ENCODE data around the gene INSYN2B. TPM values are rescaled to one million over a fixed set of nuclear protein-coding genes. Genes with fewer than 3 reads are reported as not detected.

Gene INSYN2B
- total RNA-seq, 1 experiment from 2014 or later: not detected

DNA sequence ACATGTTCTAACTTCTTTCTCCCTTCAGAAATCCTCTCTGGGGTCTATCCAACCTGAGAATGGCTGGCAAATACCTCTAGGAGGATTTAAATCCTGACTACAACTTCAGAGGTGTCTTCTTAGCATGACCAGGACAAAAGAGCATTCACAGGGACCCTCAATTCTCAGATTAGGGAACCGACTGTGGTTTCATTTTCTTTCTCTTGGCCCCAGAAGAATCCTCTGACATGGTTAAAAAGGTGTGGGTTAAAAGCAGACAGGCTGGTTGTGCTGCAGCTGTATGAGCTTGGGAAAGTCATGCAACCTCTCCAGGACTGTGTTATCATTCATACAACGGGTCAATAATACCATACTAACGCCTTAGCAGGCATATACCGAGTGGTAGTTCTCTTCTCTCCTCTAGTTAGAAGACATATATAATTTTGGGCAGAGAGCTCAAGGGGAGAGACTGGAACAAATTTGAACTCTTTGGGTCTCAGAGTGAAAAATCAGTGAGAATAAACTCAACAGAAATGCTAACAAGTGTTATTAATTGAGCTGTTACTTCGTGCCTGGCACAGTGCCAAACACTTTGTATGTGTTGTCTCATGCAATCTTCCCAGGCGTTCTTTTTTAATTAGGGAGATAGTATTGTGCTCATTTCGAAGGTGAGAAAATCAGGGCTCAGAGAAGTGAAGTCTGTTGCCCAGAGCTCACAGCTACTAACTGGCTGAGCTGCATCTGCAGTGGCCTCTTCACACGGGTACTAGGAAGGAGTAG, 35.2 kb downstream of the INSYN2B start (continued):
- TF ChIP-seq, protein P1, sequence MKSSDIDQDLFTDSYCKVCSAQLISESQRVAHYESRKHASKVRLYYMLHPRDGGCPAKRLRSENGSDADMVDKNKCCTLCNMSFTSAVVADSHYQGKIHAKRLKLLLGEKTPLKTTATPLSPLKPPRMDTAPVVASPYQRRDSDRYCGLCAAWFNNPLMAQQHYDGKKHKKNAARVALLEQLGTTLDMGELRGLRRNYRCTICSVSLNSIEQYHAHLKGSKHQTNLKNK (CRISPR knock-in tag; IDR thresholded peaks at IDR 0.05): no peak
- TF ChIP-seq JAZF1 (CRISPR knock-in tag; IDR thresholded peaks at IDR 0.05) (no peak), NR2C2 (CRISPR knock-in tag; IDR thresholded peaks at IDR 0.05) (no peak), CREB1 (CRISPR knock-in tag; IDR thresholded peaks at IDR 0.05) (no peak), RELA (CRISPR knock-in tag; IDR thresholded peaks at IDR 0.05; ENCODE audit: borderline replicate concordance) (no peak), NR1H2 (CRISPR knock-in tag; IDR thresholded peaks at IDR 0.05) (no peak), FOXK1 (CRISPR knock-in tag; IDR thresholded peaks at IDR 0.05) (no peak), JUN (CRISPR knock-in tag; IDR thresholded peaks at IDR 0.05) (no peak)
- TF ChIP-seq, protein P2, sequence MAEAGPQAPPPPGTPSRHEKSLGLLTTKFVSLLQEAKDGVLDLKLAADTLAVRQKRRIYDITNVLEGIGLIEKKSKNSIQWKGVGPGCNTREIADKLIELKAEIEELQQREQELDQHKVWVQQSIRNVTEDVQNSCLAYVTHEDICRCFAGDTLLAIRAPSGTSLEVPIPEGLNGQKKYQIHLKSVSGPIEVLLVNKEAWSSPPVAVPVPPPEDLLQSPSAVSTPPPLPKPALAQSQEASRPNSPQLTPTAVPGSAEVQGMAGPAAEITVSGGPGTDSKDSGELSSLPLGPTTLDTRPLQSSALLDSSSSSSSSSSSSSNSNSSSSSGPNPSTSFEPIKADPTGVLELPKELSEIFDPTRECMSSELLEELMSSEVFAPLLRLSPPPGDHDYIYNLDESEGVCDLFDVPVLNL (CRISPR knock-in tag; IDR thresholded peaks at IDR 0.05; ENCODE audit: borderline replicate concordance, low read depth): no peak
- TF ChIP-seq, protein P3, sequence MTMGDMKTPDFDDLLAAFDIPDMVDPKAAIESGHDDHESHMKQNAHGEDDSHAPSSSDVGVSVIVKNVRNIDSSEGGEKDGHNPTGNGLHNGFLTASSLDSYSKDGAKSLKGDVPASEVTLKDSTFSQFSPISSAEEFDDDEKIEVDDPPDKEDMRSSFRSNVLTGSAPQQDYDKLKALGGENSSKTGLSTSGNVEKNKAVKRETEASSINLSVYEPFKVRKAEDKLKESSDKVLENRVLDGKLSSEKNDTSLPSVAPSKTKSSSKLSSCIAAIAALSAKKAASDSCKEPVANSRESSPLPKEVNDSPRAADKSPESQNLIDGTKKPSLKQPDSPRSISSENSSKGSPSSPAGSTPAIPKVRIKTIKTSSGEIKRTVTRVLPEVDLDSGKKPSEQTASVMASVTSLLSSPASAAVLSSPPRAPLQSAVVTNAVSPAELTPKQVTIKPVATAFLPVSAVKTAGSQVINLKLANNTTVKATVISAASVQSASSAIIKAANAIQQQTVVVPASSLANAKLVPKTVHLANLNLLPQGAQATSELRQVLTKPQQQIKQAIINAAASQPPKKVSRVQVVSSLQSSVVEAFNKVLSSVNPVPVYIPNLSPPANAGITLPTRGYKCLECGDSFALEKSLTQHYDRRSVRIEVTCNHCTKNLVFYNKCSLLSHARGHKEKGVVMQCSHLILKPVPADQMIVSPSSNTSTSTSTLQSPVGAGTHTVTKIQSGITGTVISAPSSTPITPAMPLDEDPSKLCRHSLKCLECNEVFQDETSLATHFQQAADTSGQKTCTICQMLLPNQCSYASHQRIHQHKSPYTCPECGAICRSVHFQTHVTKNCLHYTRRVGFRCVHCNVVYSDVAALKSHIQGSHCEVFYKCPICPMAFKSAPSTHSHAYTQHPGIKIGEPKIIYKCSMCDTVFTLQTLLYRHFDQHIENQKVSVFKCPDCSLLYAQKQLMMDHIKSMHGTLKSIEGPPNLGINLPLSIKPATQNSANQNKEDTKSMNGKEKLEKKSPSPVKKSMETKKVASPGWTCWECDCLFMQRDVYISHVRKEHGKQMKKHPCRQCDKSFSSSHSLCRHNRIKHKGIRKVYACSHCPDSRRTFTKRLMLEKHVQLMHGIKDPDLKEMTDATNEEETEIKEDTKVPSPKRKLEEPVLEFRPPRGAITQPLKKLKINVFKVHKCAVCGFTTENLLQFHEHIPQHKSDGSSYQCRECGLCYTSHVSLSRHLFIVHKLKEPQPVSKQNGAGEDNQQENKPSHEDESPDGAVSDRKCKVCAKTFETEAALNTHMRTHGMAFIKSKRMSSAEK (CRISPR knock-in tag; IDR thresholded peaks at IDR 0.05; ENCODE audit: borderline replicate concordance): no peak

DNA sequence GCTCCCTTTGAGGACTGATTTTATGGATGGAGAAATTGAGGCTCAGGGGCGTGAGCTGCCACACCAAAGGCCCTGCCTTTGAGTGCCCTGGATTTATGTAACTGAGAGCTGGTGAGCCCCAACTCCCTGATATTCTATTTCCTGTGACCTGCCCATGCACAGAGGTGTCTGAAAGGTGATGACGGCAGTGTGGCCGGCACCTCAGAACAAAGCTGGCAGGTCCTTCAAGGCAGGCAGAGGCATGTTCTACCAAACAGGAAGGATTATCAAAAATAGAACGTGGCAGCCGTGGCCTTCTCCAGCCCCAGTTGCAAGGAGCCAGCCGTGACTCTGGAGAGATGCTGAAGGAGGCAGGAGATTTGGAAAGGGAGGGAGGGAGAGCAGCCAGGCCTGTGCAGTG, 36.2 kb downstream of the INSYN2B start:
- H3K4me1 Mint-ChIP-seq: peaks cover 19% of the 10 kb centered on the region
- no peak for ATAC-seq
- ChIA-PET POLR2A (no interaction called here), CTCF (no interaction called here)
- H3K36me3 Mint-ChIP-seq: no peaks in the 10 kb centered on the region
- H3K4me3 Mint-ChIP-seq: no peak overlapping the region
- H3K27me3 Mint-ChIP-seq (ENCODE audit: low read depth): no peaks in the 10 kb centered on the region; the same call in 1 of the 2 replicates
- TF ChIP-seq ETV6 (CRISPR knock-in tag; IDR thresholded peaks at IDR 0.05): no peak
- TF ChIP-seq ZBTB21 (CRISPR knock-in tag; IDR thresholded peaks at IDR 0.05; ENCODE audit: borderline replicate concordance): no peak
- TF ChIP-seq, protein P4, sequence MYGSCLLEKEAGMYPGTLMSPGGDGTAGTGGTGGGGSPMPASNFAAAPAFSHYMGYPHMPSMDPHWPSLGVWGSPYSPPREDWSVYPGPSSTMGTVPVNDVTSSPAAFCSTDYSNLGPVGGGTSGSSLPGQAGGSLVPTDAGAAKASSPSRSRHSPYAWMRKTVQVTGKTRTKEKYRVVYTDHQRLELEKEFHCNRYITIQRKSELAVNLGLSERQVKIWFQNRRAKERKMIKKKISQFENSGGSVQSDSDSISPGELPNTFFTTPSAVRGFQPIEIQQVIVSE (CRISPR knock-in tag; IDR thresholded peaks at IDR 0.05; ENCODE audit: borderline replicate concordance): no peak
- TF ChIP-seq, protein P5, sequence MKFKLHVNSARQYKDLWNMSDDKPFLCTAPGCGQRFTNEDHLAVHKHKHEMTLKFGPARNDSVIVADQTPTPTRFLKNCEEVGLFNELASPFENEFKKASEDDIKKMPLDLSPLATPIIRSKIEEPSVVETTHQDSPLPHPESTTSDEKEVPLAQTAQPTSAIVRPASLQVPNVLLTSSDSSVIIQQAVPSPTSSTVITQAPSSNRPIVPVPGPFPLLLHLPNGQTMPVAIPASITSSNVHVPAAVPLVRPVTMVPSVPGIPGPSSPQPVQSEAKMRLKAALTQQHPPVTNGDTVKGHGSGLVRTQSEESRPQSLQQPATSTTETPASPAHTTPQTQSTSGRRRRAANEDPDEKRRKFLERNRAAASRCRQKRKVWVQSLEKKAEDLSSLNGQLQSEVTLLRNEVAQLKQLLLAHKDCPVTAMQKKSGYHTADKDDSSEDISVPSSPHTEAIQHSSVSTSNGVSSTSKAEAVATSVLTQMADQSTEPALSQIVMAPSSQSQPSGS (CRISPR knock-in tag; IDR thresholded peaks at IDR 0.05; ENCODE audit: borderline replicate concordance, low read depth): no peak
- TF ChIP-seq, protein P6, sequence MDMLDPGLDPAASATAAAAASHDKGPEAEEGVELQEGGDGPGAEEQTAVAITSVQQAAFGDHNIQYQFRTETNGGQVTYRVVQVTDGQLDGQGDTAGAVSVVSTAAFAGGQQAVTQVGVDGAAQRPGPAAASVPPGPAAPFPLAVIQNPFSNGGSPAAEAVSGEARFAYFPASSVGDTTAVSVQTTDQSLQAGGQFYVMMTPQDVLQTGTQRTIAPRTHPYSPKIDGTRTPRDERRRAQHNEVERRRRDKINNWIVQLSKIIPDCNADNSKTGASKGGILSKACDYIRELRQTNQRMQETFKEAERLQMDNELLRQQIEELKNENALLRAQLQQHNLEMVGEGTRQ (CRISPR knock-in tag; IDR thresholded peaks at IDR 0.05): no peak
- TF ChIP-seq, protein P7, sequence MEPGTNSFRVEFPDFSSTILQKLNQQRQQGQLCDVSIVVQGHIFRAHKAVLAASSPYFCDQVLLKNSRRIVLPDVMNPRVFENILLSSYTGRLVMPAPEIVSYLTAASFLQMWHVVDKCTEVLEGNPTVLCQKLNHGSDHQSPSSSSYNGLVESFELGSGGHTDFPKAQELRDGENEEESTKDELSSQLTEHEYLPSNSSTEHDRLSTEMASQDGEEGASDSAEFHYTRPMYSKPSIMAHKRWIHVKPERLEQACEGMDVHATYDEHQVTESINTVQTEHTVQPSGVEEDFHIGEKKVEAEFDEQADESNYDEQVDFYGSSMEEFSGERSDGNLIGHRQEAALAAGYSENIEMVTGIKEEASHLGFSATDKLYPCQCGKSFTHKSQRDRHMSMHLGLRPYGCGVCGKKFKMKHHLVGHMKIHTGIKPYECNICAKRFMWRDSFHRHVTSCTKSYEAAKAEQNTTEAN (CRISPR knock-in tag; IDR thresholded peaks at IDR 0.05): no peak
- TF ChIP-seq, protein P8, sequence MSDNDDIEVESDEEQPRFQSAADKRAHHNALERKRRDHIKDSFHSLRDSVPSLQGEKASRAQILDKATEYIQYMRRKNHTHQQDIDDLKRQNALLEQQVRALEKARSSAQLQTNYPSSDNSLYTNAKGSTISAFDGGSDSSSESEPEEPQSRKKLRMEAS (CRISPR knock-in tag; IDR thresholded peaks at IDR 0.05): no peak
- TF ChIP-seq NR2C2 (CRISPR knock-in tag; IDR thresholded peaks at IDR 0.05): no peak
- H3K27ac Mint-ChIP-seq: no peak overlapping the region
- no peaks in the 10 kb centered on the region for H3K9me3 Mint-ChIP-seq
- DNase-seq (ENCODE audit: low spot score): no peak

Measured in WTC11 (cell line).